Measurements from ENCODE around the gene ZNF558. TPM values are rescaled to one million over a fixed set of nuclear protein-coding genes. Genes with fewer than 3 reads are reported as not detected.

ZNF558 gene
- polyA plus RNA-seq, 1 of the 3 experiments (the other 2 are of a cell fraction): 22.5 TPM

DNA sequence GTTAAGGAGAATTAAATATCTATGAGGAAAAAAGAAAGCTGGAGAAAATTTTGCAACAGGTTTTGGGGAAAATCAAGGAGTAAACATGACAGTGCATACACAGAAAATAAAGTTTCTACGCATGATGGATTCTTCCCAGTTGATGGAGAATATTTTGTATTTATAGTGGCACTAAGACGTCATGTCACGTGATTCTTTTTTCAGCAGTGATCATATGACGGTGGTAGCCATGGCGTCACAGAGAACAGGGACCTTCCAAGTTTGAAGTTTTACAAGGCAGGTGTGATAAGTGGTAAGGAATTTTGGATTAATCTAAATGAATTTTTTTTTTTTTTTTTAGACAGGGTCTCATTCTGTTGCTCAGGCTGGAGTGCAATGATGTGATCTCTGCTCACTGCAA lies 8.6 kb upstream of the ZNF558 start:
- H3K9ac ChIP-seq: no peak overlapping the region
- no peaks in the 10 kb centered on the region for H3K9me3 ChIP-seq
- H3K4me2 ChIP-seq: no peak overlapping the region
- no peak for DNase-seq
- TF ChIP-seq EZH2phosphoT487 (IDR thresholded peaks at IDR 0.05; ENCODE audit: borderline replicate concordance, low read depth): no peak
- TF ChIP-seq NRF1 (IDR thresholded peaks at IDR 0.05; ENCODE audit: low read depth, low read length): no peak
- TF ChIP-seq TAF1 (IDR thresholded peaks at IDR 0.05; ENCODE audit: borderline replicate concordance, low read depth, low read length): no peak
- TF ChIP-seq, protein P1, sequence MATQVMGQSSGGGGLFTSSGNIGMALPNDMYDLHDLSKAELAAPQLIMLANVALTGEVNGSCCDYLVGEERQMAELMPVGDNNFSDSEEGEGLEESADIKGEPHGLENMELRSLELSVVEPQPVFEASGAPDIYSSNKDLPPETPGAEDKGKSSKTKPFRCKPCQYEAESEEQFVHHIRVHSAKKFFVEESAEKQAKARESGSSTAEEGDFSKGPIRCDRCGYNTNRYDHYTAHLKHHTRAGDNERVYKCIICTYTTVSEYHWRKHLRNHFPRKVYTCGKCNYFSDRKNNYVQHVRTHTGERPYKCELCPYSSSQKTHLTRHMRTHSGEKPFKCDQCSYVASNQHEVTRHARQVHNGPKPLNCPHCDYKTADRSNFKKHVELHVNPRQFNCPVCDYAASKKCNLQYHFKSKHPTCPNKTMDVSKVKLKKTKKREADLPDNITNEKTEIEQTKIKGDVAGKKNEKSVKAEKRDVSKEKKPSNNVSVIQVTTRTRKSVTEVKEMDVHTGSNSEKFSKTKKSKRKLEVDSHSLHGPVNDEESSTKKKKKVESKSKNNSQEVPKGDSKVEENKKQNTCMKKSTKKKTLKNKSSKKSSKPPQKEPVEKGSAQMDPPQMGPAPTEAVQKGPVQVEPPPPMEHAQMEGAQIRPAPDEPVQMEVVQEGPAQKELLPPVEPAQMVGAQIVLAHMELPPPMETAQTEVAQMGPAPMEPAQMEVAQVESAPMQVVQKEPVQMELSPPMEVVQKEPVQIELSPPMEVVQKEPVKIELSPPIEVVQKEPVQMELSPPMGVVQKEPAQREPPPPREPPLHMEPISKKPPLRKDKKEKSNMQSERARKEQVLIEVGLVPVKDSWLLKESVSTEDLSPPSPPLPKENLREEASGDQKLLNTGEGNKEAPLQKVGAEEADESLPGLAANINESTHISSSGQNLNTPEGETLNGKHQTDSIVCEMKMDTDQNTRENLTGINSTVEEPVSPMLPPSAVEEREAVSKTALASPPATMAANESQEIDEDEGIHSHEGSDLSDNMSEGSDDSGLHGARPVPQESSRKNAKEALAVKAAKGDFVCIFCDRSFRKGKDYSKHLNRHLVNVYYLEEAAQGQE (IDR thresholded peaks at IDR 0.05; ENCODE audit: low read depth, low read length): no peak
- no peak for TF ChIP-seq NFIC (IDR thresholded peaks at IDR 0.05; ENCODE audit: borderline replicate concordance)
- no peak for TF ChIP-seq MEF2A (IDR thresholded peaks at IDR 0.05; ENCODE audit: borderline replicate concordance, low read depth)
- TF ChIP-seq CHD2 (IDR thresholded peaks at IDR 0.05; ENCODE audit: low read length, partially characterized antibody): no peak
- TF ChIP-seq, protein P2, sequence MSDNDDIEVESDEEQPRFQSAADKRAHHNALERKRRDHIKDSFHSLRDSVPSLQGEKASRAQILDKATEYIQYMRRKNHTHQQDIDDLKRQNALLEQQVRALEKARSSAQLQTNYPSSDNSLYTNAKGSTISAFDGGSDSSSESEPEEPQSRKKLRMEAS (IDR thresholded peaks at IDR 0.05; ENCODE audit: low read depth): no peak
- TF ChIP-seq SIN3A (IDR thresholded peaks at IDR 0.05; ENCODE audit: borderline replicate concordance, low read depth, low read length): no peak
- TF ChIP-seq, protein P3, sequence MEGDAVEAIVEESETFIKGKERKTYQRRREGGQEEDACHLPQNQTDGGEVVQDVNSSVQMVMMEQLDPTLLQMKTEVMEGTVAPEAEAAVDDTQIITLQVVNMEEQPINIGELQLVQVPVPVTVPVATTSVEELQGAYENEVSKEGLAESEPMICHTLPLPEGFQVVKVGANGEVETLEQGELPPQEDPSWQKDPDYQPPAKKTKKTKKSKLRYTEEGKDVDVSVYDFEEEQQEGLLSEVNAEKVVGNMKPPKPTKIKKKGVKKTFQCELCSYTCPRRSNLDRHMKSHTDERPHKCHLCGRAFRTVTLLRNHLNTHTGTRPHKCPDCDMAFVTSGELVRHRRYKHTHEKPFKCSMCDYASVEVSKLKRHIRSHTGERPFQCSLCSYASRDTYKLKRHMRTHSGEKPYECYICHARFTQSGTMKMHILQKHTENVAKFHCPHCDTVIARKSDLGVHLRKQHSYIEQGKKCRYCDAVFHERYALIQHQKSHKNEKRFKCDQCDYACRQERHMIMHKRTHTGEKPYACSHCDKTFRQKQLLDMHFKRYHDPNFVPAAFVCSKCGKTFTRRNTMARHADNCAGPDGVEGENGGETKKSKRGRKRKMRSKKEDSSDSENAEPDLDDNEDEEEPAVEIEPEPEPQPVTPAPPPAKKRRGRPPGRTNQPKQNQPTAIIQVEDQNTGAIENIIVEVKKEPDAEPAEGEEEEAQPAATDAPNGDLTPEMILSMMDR (IDR thresholded peaks at IDR 0.05): no peak
- no peak for TF ChIP-seq RFX5 (IDR thresholded peaks at IDR 0.05; ENCODE audit: low read length)
- no peak for TF ChIP-seq ELF1 (IDR thresholded peaks at IDR 0.05)
- TF ChIP-seq EP300 (IDR thresholded peaks at IDR 0.05; ENCODE audit: borderline replicate concordance in 1 of 2, low read depth in 1 of 2, low read length in 1 of 2): no peak
- no peak for TF ChIP-seq TEAD4 (IDR thresholded peaks at IDR 0.05; ENCODE audit: borderline replicate concordance, insufficient read depth)
- no peak for TF ChIP-seq RCOR1 (IDR thresholded peaks at IDR 0.05; ENCODE audit: low read length)
- no peak for TF ChIP-seq FOXM1 (IDR thresholded peaks at IDR 0.05; ENCODE audit: low read depth)
- TF ChIP-seq RXRA (IDR thresholded peaks at IDR 0.05; ENCODE audit: borderline replicate concordance, low read depth): no peak
- H2AFZ ChIP-seq (ENCODE audit: low read depth): no peak overlapping the region
- H3K36me3 ChIP-seq (replicated peaks in 1 of 2; ENCODE audit: control insufficient read depth in 1 of 2, insufficient read depth in 2 of 2, low read length in 1 of 2): no peaks in the 10 kb centered on the region
- CTCF ChIA-PET: interaction anchor here (1.4 kb wide), 1 partner anchor 14 kb away, joined by 6 read pairs; no protein-coding TSS in a partner anchor
- H3K79me2 ChIP-seq (ENCODE audit: insufficient read depth): no peaks in the 10 kb centered on the region
- POLR2A ChIA-PET: no interaction called here
- no peaks in the 10 kb centered on the region for H3K4me1 ChIP-seq (ENCODE audit: control insufficient read depth in 1 of 2, insufficient read depth in 2 of 2, low read depth in 1 of 2, low read length in 1 of 2)
- no peaks in the 10 kb centered on the region for H4K20me1 ChIP-seq (ENCODE audit: insufficient read depth)
- no peak overlapping the region for H3K27ac ChIP-seq (ENCODE audit: low read depth in 2 of 2, low read length in 1 of 2)
- no peak overlapping the region for H3K4me3 ChIP-seq (ENCODE audit: low read depth in 2 of 2, low read length in 1 of 2)
- WGBS (ENCODE audit: low lambda C conversion rate): 8% methylated on average over 5 of the region's 5 CpGs
- peaks cover 19% of the 10 kb centered on the region; the same call in 1 of the 2 replicates for H3K27me3 ChIP-seq (ENCODE audit: insufficient read depth)
- no peaks in the 10 kb centered on the region for H3F3A ChIP-seq (replicated peaks; ENCODE audit: insufficient read depth)
- no peaks in the 10 kb centered on the region for H3K9me2 ChIP-seq
